VCaP (cell line): Measurements from ENCODE around the gene ELAVL1.

Experiments used
- H3K27ac ChIP-seq: fragments of 450-650 bp; 2 replicates; pipeline ENCODE4 v1.5.1; 2017
- TF ChIP-seq, protein P1 (sequence below): fragments of 450-650 bp; conservative IDR thresholded peaks from 2 replicates; pipeline ENCODE4 v1.5.1; 2017; ENCODE audit warnings: mild to moderate bottlenecking, moderate library complexity

Gene ELAVL1

DNA sequence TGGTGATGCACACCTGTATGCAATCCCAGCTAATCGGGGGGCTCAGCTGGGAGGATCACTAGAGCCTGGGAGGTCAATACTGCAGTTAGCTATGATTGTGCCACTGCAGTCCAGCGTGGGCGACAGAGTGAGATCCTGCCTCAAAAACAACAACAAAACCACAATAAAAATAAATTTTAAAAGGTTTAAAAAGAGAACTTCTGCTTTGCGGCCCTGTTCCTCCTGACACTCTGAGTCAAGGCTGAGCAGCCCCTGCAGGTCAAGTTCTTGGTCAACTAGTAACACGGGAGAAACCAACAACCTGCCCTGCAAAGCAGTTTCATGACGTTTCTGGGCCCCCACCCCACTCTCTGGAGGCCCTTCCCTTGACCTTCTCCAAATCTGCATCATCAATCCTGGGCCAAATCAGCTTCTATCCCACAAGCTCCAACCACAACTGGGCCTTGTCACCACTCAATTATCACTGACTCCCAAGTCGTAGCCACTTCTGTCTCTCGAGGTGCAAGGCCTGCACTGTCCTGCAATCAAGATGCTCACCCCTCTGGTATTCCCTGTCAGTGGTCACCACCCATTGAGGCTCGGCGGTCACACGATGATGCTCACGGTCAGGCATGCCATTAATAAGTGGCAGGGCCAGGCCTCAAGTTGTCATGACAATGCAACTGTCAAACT, 7.5 kb downstream of the ELAVL1 start:
- no peak overlapping the region for H3K27ac ChIP-seq
- TF ChIP-seq, protein P1, sequence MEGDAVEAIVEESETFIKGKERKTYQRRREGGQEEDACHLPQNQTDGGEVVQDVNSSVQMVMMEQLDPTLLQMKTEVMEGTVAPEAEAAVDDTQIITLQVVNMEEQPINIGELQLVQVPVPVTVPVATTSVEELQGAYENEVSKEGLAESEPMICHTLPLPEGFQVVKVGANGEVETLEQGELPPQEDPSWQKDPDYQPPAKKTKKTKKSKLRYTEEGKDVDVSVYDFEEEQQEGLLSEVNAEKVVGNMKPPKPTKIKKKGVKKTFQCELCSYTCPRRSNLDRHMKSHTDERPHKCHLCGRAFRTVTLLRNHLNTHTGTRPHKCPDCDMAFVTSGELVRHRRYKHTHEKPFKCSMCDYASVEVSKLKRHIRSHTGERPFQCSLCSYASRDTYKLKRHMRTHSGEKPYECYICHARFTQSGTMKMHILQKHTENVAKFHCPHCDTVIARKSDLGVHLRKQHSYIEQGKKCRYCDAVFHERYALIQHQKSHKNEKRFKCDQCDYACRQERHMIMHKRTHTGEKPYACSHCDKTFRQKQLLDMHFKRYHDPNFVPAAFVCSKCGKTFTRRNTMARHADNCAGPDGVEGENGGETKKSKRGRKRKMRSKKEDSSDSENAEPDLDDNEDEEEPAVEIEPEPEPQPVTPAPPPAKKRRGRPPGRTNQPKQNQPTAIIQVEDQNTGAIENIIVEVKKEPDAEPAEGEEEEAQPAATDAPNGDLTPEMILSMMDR: no peak

DNA sequence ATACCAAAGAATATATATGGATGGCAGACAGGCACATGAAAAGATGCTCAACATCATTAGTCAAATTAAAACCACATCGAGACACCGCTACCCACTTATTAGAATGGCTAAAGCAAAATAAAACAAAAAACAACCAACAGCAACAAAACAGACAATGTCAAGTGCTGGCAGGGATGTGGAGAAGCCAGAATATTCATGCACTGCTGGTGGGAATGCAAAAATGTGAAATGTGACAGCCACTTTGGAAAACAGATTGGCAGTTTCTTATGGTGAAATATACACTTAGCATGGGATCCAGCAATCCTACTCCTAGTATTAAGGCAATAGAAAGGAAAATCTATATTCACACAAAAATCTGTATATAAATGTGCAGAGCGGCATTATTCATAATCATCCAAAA, 8.6 kb downstream of the ELAVL1 start:
- H3K27ac ChIP-seq: no peak overlapping the region
- TF ChIP-seq, protein P1: no peak

DNA sequence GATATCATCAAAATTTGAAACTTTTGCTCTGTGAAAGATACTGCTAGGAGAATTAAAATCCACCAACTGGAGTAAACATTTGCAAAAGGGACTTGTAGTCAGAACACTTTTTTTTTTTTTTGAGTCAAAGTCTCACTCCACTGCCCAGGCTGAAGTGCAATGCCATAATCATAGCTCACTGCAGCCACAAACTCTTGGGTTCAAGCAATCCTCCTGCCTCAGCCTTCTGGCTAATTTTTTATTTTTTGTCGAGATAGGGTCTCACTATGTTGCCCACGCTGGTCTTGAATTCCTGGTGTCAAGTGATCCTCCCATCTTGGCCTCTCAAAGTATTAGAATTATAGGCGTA, 9.7 kb downstream of the ELAVL1 start:
- H3K27ac ChIP-seq: no peak overlapping the region
- TF ChIP-seq, protein P1: no peak

DNA sequence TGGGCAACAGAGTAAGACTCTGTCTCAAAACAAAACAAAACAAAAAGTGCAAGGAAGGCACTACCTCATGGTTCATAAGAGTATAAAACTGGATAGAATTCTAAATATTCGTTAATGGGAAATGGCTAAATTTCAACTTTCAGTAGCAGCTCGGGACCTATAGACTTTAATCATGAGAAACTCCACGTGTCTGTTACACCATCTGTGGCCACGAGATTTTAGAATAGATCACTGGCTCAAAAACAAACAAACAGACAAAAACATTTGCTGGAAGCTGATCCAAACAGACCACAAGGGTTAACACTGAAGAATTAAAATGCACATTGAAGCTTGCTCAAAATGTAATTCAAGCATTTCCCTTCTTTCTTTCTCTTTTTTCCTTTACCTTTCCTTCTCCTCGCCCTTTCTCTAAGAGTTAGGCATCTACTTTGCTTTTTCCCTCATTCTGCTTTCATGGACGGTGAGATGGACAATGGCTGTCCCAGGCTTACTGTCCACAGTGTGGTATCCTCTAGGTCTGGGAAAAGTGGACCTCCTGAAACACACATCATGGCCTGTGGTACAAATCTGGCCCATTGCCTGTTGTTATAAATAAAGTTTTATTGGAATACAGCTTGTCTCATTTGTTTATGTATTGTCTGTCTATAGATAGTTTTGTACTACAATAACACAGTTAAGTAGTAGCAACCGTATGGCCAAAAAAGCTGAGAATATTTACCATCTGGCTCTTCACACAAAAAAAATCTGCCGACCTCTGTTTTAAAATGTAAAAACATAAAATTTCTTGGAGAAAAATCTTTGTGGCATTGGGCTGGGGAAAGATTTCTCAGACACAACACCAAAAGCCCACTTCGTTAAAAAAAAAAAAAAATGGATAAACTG, 10.3 kb downstream of the ELAVL1 start:
- H3K27ac ChIP-seq: no peak overlapping the region
- TF ChIP-seq, protein P1: no peak

DNA sequence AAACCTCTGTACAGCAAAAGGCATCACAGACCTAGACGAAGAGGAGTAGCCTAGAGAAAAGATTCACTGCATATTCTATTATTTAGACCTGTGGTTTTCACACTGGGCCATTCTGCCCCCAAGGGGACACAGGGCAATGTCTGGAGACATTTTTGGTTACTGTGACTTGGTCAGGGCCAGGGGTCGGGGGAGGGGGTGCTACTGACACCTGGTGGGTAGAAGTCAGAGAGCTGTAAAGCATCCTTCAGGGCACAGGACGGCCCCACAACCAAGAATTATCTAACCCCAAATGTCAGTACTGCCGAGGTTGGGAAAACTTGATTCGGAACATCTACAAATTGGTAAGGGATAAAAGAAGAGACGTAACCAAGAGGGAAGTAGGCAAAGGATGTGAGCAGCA, 11.3 kb downstream of the ELAVL1 start:
- TF ChIP-seq, protein P1: no peak
- H3K27ac ChIP-seq: no peak overlapping the region

DNA sequence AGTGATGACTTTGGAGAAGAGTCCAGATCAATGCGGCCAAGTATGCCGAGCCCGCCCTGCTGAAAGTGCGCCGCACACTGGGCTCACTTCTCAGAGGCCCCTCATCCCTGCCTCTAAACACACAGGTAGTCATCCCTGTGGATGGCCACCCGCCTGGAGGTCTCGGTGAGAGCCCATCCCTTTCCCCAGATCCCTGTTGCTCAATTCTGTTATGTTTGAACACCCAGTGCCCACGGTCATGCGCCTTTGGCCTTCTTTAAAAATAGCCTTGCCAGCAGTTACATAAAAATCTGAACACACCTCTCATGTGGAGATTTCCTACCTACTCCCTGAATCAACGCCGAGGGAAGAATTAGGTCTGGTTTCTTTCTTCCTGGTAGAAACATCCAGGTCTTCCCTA, 11.9 kb downstream of the ELAVL1 start:
- no peak overlapping the region for H3K27ac ChIP-seq
- TF ChIP-seq, protein P1: no peak

DNA sequence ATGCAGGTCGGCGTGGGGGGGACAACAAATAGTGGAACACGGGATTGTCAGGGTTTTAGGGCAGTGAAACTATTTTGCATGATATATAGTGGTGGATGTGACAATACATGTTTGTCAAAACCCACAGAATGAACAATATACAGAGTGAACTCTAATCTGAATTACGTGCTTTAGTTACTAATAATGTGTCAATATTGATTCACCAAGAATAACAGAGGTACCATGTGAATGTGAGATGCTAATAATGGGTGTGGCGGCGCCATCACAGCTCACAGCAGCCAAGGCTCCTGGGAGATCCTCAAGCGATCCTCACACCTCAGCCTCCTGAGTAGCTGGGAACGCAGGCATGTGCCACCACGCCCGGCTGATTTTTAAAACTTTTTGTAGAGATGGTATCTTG, 12.9 kb downstream of the ELAVL1 start:
- TF ChIP-seq, protein P1: no peak
- no peak overlapping the region for H3K27ac ChIP-seq
